Endodermal cell (in vitro differentiated cells): ENCODE measurements around the gene RHOG. TPM values are rescaled to one million over a fixed set of nuclear protein-coding genes. Genes with fewer than 3 reads are reported as not detected.

Experiments
- DNase-seq: peaks from one replicate; pipeline ENCODE4 v3.0.0-alpha.2; 2017
- H3K27ac ChIP-seq: 2 replicates; pipeline ENCODE4 v1.5.1; 2013; ENCODE audit warnings: mild to moderate bottlenecking, low read depth, low read length, moderate library complexity
- H3K27me3 ChIP-seq: 2 replicates; pipeline ENCODE4 v1.6.1; 2013; ENCODE audit warnings: mild to moderate bottlenecking, low read length, moderate library complexity; ENCODE audit not compliant: insufficient read depth, control insufficient read depth, poor library complexity, severe bottlenecking
- H3K36me3 ChIP-seq: 2 replicates; pipeline ENCODE4 v1.7.0; 2013; ENCODE audit warnings: mild to moderate bottlenecking, low read length, moderate library complexity; ENCODE audit not compliant: control insufficient read depth, insufficient read depth
- H3K4me1 ChIP-seq: one replicate; pipeline ENCODE4 v1.7.0; 2013; ENCODE audit warnings: low read length; ENCODE audit not compliant: control insufficient read depth, insufficient read depth
- H3K4me3 ChIP-seq: 2 replicates; pipeline ENCODE4 v1.5.1; 2013; ENCODE audit warnings: mild to moderate bottlenecking, low read length, moderate library complexity
- H3K9ac ChIP-seq: 2 replicates; pipeline ENCODE4 v1.6.1; 2013; ENCODE audit warnings: mild to moderate bottlenecking, low read length, moderate library complexity; ENCODE audit not compliant: poor library complexity, severe bottlenecking; ENCODE audit errors: extremely low read depth
- H3K9me3 ChIP-seq: 2 replicates; pipeline ENCODE4 v1.6.1; 2013; ENCODE audit warnings: mild to moderate bottlenecking, low read length, moderate library complexity; ENCODE audit not compliant: control insufficient read depth
- H3K27ac Mint-ChIP-seq: 2 replicates; pipeline ENCODE4 v1.8.0; 2020; ENCODE audit warnings: mixed read lengths
- H3K27me3 Mint-ChIP-seq: 2 replicates; pipeline ENCODE4 v1.8.0; 2021; ENCODE audit warnings: mild to moderate bottlenecking, mixed read lengths; ENCODE audit not compliant: insufficient read depth
- H3K36me3 Mint-ChIP-seq: 2 replicates; pipeline ENCODE4 v1.8.0; 2020; ENCODE audit warnings: low read depth, mixed read lengths
- H3K4me1 Mint-ChIP-seq: 2 replicates; pipeline ENCODE4 v1.8.0; 2020; ENCODE audit warnings: mixed read lengths
- H3K4me3 Mint-ChIP-seq: 2 replicates; pipeline ENCODE4 v1.8.0; 2020; ENCODE audit warnings: mild to moderate bottlenecking, moderate library complexity, mixed read lengths
- H3K9me3 Mint-ChIP-seq: 2 replicates; pipeline ENCODE4 v1.8.0; 2020; ENCODE audit warnings: mild to moderate bottlenecking, mixed read lengths
- WGBS, 2 experiments: methylation state at CpG; one replicate each; pipeline versions ENCODE4 v1.1.5 to v1.1.7; 2013; ENCODE audit warnings: missing lambda C conversion rate in 2 of 2, mixed read lengths in 1 of 2; ENCODE audit not compliant: insufficient coverage in 1 of 2, insufficient read length in 1 of 2; 5-methylcytosine and 5-hydroxymethylcytosine counted together
- total RNA-seq, 2 donors: library from RNA; stranded (reverse); fragmentation: NEBNext Ultra II Directional in 1 of 2; extraction: Animal tissue kit (Norgen Biotek cat#: 25700) in 1 of 2; gene quantifications; 2 replicates in 1 of 2; 3 replicates in 1 of 2; pipeline ENCODE4 v1.2.1, GENCODE V29; 2021
- TF ChIP-seq, protein P1 (sequence below): fragments of 200-600 bp; sonication (generic); conservative IDR thresholded peaks from 2 replicates; pipeline ENCODE4 v1.5.0; 2021; ENCODE audit warnings: antibody characterized with exemption, mild to moderate bottlenecking

Gene RHOG
- total RNA-seq, 2 donors from 2014 or later = 25.5 to 27.6 TPM

DNA sequence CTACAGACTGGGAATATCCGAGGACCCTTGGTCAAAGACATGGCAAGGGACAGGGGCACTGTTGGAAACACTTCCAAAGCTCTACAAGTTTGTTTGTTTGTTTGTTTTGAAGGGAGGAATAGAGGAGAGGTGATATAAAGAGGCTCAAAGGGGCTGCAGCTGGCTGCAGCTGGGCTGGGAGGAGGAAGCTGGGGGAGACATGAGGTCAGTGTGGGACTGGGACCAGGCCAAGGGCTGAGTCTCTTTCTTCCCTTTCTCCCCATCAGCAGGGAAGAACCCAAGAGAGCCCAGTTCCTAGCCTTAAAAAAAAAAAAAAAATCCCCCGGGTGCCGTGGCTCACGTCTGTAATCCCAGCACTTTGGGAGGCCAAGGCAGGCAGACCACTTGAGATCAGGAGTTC, 5.0 kb downstream of the RHOG start:
- H3K36me3 ChIP-seq = peaks cover 45% of the 10 kb centered on the region
- H3K9ac ChIP-seq = no peak overlapping the region
- no peak overlapping the region for H3K4me3 Mint-ChIP-seq
- H3K4me1 Mint-ChIP-seq = peaks cover 37% of the 10 kb centered on the region
- H3K27ac Mint-ChIP-seq = peak overlapping the region; percentile 30
- no peak overlapping the region for H3K4me3 ChIP-seq
- no peaks in the 10 kb centered on the region for H3K9me3 Mint-ChIP-seq
- peaks cover 19% of the 10 kb centered on the region for H3K4me1 ChIP-seq
- no peaks in the 10 kb centered on the region for H3K9me3 ChIP-seq
- no peaks in the 10 kb centered on the region for H3K27me3 Mint-ChIP-seq
- H3K36me3 Mint-ChIP-seq = peaks cover 18% of the 10 kb centered on the region
- no peak overlapping the region for H3K27ac ChIP-seq
- no peak for DNase-seq
- TF ChIP-seq, protein P1, sequence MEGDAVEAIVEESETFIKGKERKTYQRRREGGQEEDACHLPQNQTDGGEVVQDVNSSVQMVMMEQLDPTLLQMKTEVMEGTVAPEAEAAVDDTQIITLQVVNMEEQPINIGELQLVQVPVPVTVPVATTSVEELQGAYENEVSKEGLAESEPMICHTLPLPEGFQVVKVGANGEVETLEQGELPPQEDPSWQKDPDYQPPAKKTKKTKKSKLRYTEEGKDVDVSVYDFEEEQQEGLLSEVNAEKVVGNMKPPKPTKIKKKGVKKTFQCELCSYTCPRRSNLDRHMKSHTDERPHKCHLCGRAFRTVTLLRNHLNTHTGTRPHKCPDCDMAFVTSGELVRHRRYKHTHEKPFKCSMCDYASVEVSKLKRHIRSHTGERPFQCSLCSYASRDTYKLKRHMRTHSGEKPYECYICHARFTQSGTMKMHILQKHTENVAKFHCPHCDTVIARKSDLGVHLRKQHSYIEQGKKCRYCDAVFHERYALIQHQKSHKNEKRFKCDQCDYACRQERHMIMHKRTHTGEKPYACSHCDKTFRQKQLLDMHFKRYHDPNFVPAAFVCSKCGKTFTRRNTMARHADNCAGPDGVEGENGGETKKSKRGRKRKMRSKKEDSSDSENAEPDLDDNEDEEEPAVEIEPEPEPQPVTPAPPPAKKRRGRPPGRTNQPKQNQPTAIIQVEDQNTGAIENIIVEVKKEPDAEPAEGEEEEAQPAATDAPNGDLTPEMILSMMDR = no peak
- no peaks in the 10 kb centered on the region for H3K27me3 ChIP-seq
- WGBS, 2 experiments = 94 to 100% methylated on average over 1 to 4 of the region's 4 CpGs

DNA sequence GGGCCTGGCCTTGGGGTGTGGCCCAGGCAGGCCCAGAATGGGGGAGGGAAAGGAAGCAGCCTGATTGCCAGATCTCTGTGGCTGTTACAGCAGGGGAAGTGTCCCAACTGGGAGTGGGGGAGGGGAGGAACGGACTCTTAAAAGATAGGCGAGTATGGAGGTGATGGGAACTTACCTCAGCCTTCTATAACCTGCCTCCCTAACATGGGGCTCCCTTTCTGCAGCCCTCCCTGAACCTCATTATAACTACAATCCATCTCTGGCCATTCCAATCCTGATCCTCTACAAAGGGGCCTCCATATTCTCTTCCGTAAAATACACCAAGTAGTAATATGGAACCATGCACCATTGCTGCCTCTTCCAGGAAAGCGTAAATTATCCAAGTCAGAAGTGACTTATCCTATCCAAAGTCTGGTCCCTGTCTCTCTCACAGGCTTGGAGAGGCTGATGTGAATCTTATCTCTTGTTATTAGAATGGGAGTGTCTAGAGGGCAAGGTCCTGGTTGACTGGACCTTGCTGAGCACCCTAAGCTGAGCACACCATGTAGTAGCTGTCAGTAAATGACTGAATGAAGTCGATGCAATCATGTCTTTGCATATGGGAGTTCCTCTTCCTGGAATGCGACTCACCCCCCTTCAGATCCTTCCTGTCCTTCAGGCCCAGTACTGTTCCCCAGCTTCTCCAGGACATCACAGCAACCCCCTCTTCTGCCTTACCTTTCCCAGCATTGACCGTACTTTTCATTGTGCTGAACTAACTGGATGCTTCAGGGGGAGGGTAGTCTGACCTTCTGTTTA, 5.9 kb downstream of the RHOG start:
- Mint-ChIP-seq H3K9me3 (no peaks in the 10 kb centered on the region), H3K4me3 (no peak overlapping the region), H3K27ac (peak overlapping the region; percentile 2), H3K36me3 (peaks cover 26% of the 10 kb centered on the region), H3K27me3 (no peaks in the 10 kb centered on the region), H3K4me1 (peaks cover 34% of the 10 kb centered on the region)
- Histone ChIP-seq H3K9ac (no peak overlapping the region), H3K36me3 (peaks cover 53% of the 10 kb centered on the region), H3K27ac (no peak overlapping the region), H3K4me1 (peaks cover 19% of the 10 kb centered on the region), H3K9me3 (no peaks in the 10 kb centered on the region), H3K4me3 (no peak overlapping the region), H3K27me3 (no peaks in the 10 kb centered on the region)
- no peak for DNase-seq
- TF ChIP-seq, protein P1 = no peak
- 89 to 96% methylated on average over 2 to 6 of the region's 7 CpGs for WGBS, 2 experiments

DNA sequence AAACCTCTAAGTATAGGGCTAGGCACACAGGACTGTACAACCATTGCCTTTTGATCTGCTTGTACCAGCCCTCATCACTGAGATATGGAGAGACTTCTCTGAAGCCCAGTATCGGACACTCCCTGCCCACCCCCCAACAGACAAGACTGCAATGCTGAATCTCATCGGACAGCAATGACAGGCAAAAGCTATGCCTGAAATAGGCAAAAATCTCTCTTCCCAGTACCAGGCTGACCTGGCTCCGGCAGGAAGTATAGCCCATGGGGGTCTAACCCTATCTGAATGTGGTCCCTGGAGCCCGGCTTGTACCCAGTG, 6.5 kb downstream of the RHOG start:
- Mint-ChIP-seq H3K36me3 (peaks cover 31% of the 10 kb centered on the region), H3K9me3 (no peaks in the 10 kb centered on the region), H3K4me3 (no peak overlapping the region), H3K27ac (peak overlapping the region; percentile 39), H3K27me3 (no peaks in the 10 kb centered on the region), H3K4me1 (peaks cover 29% of the 10 kb centered on the region)
- Histone ChIP-seq H3K27ac (no peak overlapping the region), H3K4me1 (peaks cover 19% of the 10 kb centered on the region), H3K9ac (no peak overlapping the region), H3K4me3 (no peak overlapping the region), H3K27me3 (no peaks in the 10 kb centered on the region), H3K36me3 (peaks cover 59% of the 10 kb centered on the region), H3K9me3 (no peaks in the 10 kb centered on the region)
- TF ChIP-seq, protein P1 = no peak
- DNase-seq = no peak
- WGBS, 2 experiments = 89 to 90% methylated on average over 2 to 4 of the region's 4 CpGs
